Hepatocyte (in vitro differentiated cells): ENCODE measurements around the gene EFEMP2. TPM values are rescaled to one million over a fixed set of nuclear protein-coding genes. Genes with fewer than 3 reads are reported as not detected.

Experiments
- DNase-seq: peaks from one replicate; pipeline ENCODE4 v3.0.0-alpha.2; 2016; ENCODE audit warnings: low spot score
- H2AFZ ChIP-seq: fragments of 200-600 bp; sonication (generic); 2 replicates; pipeline ENCODE4 v1.6.0; 2016; ENCODE audit warnings: antibody characterized with exemption, mild to moderate bottlenecking
- H3K27ac ChIP-seq: fragments of 200-600 bp; sonication (generic); 2 replicates; pipeline ENCODE4 v1.5.1; 2016; ENCODE audit warnings: mild to moderate bottlenecking
- H3K27me3 ChIP-seq: fragments of 200-600 bp; sonication (generic); 2 replicates; pipeline ENCODE4 v1.6.1; 2016
- H3K36me3 ChIP-seq: fragments of 200-600 bp; sonication (generic); replicated peaks from 2 replicates; pipeline ENCODE4 v1.5.1; 2016; ENCODE audit warnings: low read depth; ENCODE audit not compliant: insufficient read depth
- H3K4me1 ChIP-seq: fragments of 200-600 bp; sonication (generic); 2 replicates; pipeline ENCODE4 v1.5.1; 2016; ENCODE audit warnings: mild to moderate bottlenecking, moderate library complexity; ENCODE audit not compliant: insufficient read depth
- H3K4me2 ChIP-seq: fragments of 200-600 bp; sonication (generic); 2 replicates; pipeline ENCODE4 v1.6.0; 2016
- H3K4me3 ChIP-seq: fragments of 200-600 bp; sonication (generic); 2 replicates; pipeline ENCODE4 v1.5.1; 2016; ENCODE audit warnings: mild to moderate bottlenecking
- H3K79me2 ChIP-seq: fragments of 200-600 bp; sonication (generic); 2 replicates; pipeline ENCODE4 v1.6.0; 2017; ENCODE audit warnings: mild to moderate bottlenecking
- H3K9me2 ChIP-seq: fragments of 200-600 bp; sonication (generic); replicated peaks from 2 replicates; pipeline ENCODE4 v1.6.0; 2017; ENCODE audit warnings: mild to moderate bottlenecking; ENCODE audit not compliant: insufficient read depth
- H3K9me3 ChIP-seq: fragments of 200-600 bp; sonication (generic); 2 replicates; pipeline ENCODE4 v1.5.1; 2016; ENCODE audit warnings: low read depth, mild to moderate bottlenecking
- H4K20me1 ChIP-seq: fragments of 200-600 bp; sonication (generic); 2 replicates; pipeline ENCODE4 v1.6.0; 2016; ENCODE audit warnings: mild to moderate bottlenecking; ENCODE audit not compliant: insufficient read depth, poor library complexity, severe bottlenecking
- CTCF ChIP-seq: fragments of 200-600 bp; sonication (generic); IDR thresholded peaks from 2 replicates; pipeline ENCODE4 v1.5.1; 2016; ENCODE audit warnings: antibody characterized with exemption, mild to moderate bottlenecking; ENCODE audit not compliant: poor library complexity
- EZH2 ChIP-seq: fragments of 200-600 bp; sonication (generic); IDR thresholded peaks from 2 replicates; pipeline ENCODE4 v1.6.1; 2016; ENCODE audit warnings: antibody characterized with exemption, mild to moderate bottlenecking, borderline replicate concordance
- EZH2phosphoT487 ChIP-seq: fragments of 200-600 bp; sonication (generic); IDR thresholded peaks from one replicate; pipeline ENCODE4 v1.6.1; 2018; ENCODE audit warnings: antibody characterized with exemption, mild to moderate bottlenecking, low read depth, moderate library complexity; ENCODE audit not compliant: unreplicated experiment, severe bottlenecking
- WGBS: methylation state at CpG from one replicate; pipeline ENCODE4 v1.1.6; 2016; ENCODE audit warnings: low lambda C conversion rate; ENCODE audit errors: missing lambda C conversion rate; 5-methylcytosine and 5-hydroxymethylcytosine counted together
- polyA plus RNA-seq: library from polyadenylated mRNA; unstranded; fragments of >200 nt; fragmentation: Nextera tagmentation; extraction: Ambion mirVana; gene quantifications from 2 replicates; pipeline ENCODE4 v1.2.1, GENCODE V29; 2016
- total RNA-seq: library from RNA; depleted of rRNA; stranded (reverse); fragments of >200 nt; gene quantifications from 2 replicates; pipeline ENCODE4 v1.2.3, GENCODE V29; 2014

EFEMP2 gene
- total and polyA plus RNA-seq, 2 experiments from 2014 or later = 65.2 to 197 TPM

- Histone ChIP-seq H2AFZ (no peak overlapping the region), H3K4me1 (peaks cover 10% of the 10 kb centered on the region), H3K4me2 (no peak overlapping the region), H3K27me3 (no peaks in the 10 kb centered on the region), H4K20me1 (no peaks in the 10 kb centered on the region), H3K4me3 (no peak overlapping the region), H3K27ac (no peak overlapping the region), H3K79me2 (peaks cover 20% of the 10 kb centered on the region), H3K9me2 (no peaks in the 10 kb centered on the region), H3K36me3 (no peaks in the 10 kb centered on the region), H3K9me3 (no peaks in the 10 kb centered on the region)
- WGBS = 98% methylated on average over 30 of the region's 30 CpGs
- TF ChIP-seq CTCF (no peak), EZH2phosphoT487 (no peak), EZH2 (no peak)
- DNase-seq = no peak
Observed at GRCh38 chr11:65882120-65883057, 9.8 kb upstream of the EFEMP2 start.

GRCh38 chr11:65880844-65881421, 8.3 kb upstream of the EFEMP2 start:
- no peaks in the 10 kb centered on the region for H3K4me1 ChIP-seq
- H3K4me2 ChIP-seq = no peak overlapping the region
- H3K27ac ChIP-seq = no peak overlapping the region
- no peaks in the 10 kb centered on the region for H3K9me2 ChIP-seq
- no peaks in the 10 kb centered on the region for H4K20me1 ChIP-seq
- H3K27me3 ChIP-seq = no peaks in the 10 kb centered on the region
- H3K79me2 ChIP-seq = peaks cover 9% of the 10 kb centered on the region
- no peak for DNase-seq
- no peak overlapping the region for H2AFZ ChIP-seq
- H3K4me3 ChIP-seq = no peak overlapping the region
- no peaks in the 10 kb centered on the region for H3K36me3 ChIP-seq
- 91% methylated on average over 7 of the region's 7 CpGs for WGBS
- no peaks in the 10 kb centered on the region for H3K9me3 ChIP-seq
- TF ChIP-seq EZH2 = no peak
- TF ChIP-seq CTCF = no peak
- no peak for TF ChIP-seq EZH2phosphoT487

DNA sequence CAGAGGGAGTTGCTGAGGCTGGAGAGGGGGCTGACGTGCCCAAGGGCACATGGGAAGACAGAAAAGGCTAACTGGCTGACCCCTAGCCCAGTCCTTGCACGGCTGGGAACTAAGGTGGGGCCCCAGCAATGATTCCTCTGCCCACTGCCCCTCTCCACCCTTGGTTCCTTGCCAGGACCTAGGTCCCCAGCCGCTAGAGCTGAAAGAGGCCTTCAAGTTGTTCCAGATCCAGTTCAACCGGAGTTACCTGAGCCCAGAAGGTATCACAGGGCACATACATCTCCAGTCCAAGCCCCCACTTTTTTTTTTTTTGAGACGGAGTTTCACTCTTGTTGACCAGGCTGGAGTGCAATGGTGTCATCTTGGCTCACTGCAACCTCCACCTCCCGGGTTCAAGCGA, 7.4 kb upstream of the EFEMP2 start:
- DNase-seq = no peak
- WGBS = 87% methylated on average over 7 of the region's 7 CpGs
- no peaks in the 10 kb centered on the region for H3K36me3 ChIP-seq
- H3K27ac ChIP-seq = no peak overlapping the region
- peaks cover 2% of the 10 kb centered on the region for H3K79me2 ChIP-seq
- H3K9me3 ChIP-seq = no peaks in the 10 kb centered on the region
- no peak overlapping the region for H3K4me3 ChIP-seq
- TF ChIP-seq EZH2 (no peak), CTCF (no peak), EZH2phosphoT487 (no peak)
- H3K4me2 ChIP-seq = no peak overlapping the region
- H3K9me2 ChIP-seq = no peaks in the 10 kb centered on the region
- H2AFZ ChIP-seq = no peak overlapping the region
- H3K27me3 ChIP-seq = no peaks in the 10 kb centered on the region
- no peaks in the 10 kb centered on the region for H4K20me1 ChIP-seq
- H3K4me1 ChIP-seq = no peaks in the 10 kb centered on the region
